ENCODE results near the gene TRIM65. TPM values are rescaled to one million over a fixed set of nuclear protein-coding genes. Genes with fewer than 3 reads are reported as not detected.

Gene TRIM65
- total and polyA plus RNA-seq, 2 of the 13 experiments (the other 11 are each of a cell fraction or from before 2014, with no cell fraction given) = 10.3 to 22.4 TPM

DNA sequence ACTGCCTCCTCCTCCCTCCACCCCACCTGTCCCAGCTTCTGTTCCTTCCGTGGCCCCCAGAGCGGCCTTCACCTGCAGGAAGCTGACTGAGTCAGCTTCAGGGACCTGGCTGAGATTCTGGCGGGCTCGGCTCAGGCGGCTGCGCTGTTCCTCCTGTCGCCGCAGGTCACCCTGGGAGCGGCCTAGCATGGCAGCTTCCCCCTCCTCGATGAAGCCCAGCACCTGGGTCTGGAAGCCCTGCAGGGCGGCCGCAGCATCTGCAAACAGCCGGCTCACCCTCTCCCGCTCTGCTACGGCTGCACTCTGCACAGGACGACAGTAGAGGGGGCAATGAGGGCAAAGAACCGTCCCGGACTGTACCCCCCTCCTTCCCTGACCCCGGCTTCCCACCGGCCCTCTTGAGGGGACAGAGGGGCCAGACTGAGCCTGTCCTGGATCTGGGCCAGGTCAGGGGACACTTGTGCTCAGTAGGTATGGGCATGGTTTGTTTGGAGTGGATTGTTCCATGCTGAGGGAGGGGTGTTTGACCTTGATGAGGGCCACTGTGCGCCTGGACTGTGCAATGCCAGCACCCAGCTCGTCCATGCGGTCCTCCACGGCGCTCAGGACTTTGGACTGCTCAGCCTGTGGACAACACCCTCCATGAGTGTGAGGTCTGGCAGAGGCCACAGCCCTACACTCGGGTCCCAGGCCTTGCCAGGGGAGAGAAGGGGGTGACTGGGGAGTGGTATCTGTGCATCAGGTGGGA, 20.4 kb downstream of the TRIM65 start (continued):
- 0 out of 2 replicates have a peak, but pooled peaks have one; percentile 86 for TF ChIP-seq ZFP36L2 (CRISPR knock-in tag; IDR thresholded peaks at IDR 0.05)
- TF ChIP-seq LBX2 (CRISPR knock-in tag; IDR thresholded peaks at IDR 0.05; ENCODE audit: borderline replicate concordance) = no peak
- peak; percentile 78 for TF ChIP-seq GATA4 (IDR thresholded peaks at IDR 0.05; ENCODE audit: borderline replicate concordance, low read depth)
- peak; percentile 98 for TF ChIP-seq MED1 (CRISPR knock-in tag; IDR thresholded peaks at IDR 0.05)
- peak; percentile 26 for TF ChIP-seq HES4 (CRISPR knock-in tag; IDR thresholded peaks at IDR 0.05; ENCODE audit: borderline replicate concordance)
- TF ChIP-seq ELF4 (CRISPR knock-in tag; IDR thresholded peaks at IDR 0.05; ENCODE audit: borderline replicate concordance) = peak; percentile 3; the same call in 1 of the 2 replicates
- TF ChIP-seq, protein P1, sequence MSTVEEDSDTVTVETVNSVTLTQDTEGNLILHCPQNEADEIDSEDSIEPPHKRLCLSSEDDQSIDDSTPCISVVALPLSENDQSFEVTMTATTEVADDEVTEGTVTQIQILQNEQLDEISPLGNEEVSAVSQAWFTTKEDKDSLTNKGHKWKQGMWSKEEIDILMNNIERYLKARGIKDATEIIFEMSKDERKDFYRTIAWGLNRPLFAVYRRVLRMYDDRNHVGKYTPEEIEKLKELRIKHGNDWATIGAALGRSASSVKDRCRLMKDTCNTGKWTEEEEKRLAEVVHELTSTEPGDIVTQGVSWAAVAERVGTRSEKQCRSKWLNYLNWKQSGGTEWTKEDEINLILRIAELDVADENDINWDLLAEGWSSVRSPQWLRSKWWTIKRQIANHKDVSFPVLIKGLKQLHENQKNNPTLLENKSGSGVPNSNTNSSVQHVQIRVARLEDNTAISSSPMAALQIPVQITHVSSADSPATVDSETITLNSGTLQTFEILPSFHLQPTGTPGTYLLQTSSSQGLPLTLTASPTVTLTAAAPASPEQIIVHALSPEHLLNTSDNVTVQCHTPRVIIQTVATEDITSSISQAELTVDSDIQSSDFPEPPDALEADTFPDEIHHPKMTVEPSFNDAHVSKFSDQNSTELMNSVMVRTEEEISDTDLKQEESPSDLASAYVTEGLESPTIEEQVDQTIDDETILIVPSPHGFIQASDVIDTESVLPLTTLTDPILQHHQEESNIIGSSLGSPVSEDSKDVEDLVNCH (CRISPR knock-in tag; IDR thresholded peaks at IDR 0.05) = peak; percentile 86; the same call in 1 of the 2 replicates
- peak; percentile 54 for TF ChIP-seq ZNF552 (CRISPR knock-in tag; IDR thresholded peaks at IDR 0.05; ENCODE audit: borderline replicate concordance)
- TF ChIP-seq MAFK (conservative IDR thresholded peaks at IDR 0.05 in 1 of 2, IDR thresholded peaks at IDR 0.05 in 1 of 2; ENCODE audit: low read length in 2 of 2) = no peak
- TF ChIP-seq THYN1 (CRISPR knock-in tag; IDR thresholded peaks at IDR 0.05; ENCODE audit: borderline replicate concordance, low read depth) = peak; percentile 80; the same call in 1 of the 2 replicates
- TF ChIP-seq ZNF446 (CRISPR knock-in tag; IDR thresholded peaks at IDR 0.05) = 0 out of 2 replicates have a peak, but pooled peaks have one; percentile 33
- TF ChIP-seq ZNF12 (CRISPR knock-in tag; IDR thresholded peaks at IDR 0.05) = peak; percentile 91
- peak; percentile 92 for TF ChIP-seq NR2C2 (CRISPR knock-in tag; IDR thresholded peaks at IDR 0.05; ENCODE audit: borderline replicate concordance)
- TF ChIP-seq FOXK2 (IDR thresholded peaks at IDR 0.05) = peak; percentile 92
- peak; percentile 96 for TF ChIP-seq ZNF556 (CRISPR knock-in tag; IDR thresholded peaks at IDR 0.05; ENCODE audit: borderline replicate concordance)
- peak; percentile 77; the same call in 1 of the 2 replicates for TF ChIP-seq RAD21 (CRISPR knock-in tag; IDR thresholded peaks at IDR 0.05)
- peak; percentile 97; the same call in 1 of the 2 replicates for TF ChIP-seq THAP8 (CRISPR knock-in tag; IDR thresholded peaks at IDR 0.05; ENCODE audit: borderline replicate concordance)
- no peak for TF ChIP-seq ZNF562 (CRISPR knock-in tag; IDR thresholded peaks at IDR 0.05; ENCODE audit: borderline replicate concordance)
- TF ChIP-seq ZNF691 (CRISPR knock-in tag; IDR thresholded peaks at IDR 0.05; ENCODE audit: borderline replicate concordance, low read depth) = peak; percentile 91; the same call in 1 of the 2 replicates
- TF ChIP-seq ZNF354B (CRISPR knock-in tag; IDR thresholded peaks at IDR 0.05) = peak; percentile 93; the same call in 1 of the 2 replicates
- 0 out of 2 replicates have a peak, but pooled peaks have one; percentile 6 for TF ChIP-seq RELA (CRISPR knock-in tag; IDR thresholded peaks at IDR 0.05)
- TF ChIP-seq, protein P2, sequence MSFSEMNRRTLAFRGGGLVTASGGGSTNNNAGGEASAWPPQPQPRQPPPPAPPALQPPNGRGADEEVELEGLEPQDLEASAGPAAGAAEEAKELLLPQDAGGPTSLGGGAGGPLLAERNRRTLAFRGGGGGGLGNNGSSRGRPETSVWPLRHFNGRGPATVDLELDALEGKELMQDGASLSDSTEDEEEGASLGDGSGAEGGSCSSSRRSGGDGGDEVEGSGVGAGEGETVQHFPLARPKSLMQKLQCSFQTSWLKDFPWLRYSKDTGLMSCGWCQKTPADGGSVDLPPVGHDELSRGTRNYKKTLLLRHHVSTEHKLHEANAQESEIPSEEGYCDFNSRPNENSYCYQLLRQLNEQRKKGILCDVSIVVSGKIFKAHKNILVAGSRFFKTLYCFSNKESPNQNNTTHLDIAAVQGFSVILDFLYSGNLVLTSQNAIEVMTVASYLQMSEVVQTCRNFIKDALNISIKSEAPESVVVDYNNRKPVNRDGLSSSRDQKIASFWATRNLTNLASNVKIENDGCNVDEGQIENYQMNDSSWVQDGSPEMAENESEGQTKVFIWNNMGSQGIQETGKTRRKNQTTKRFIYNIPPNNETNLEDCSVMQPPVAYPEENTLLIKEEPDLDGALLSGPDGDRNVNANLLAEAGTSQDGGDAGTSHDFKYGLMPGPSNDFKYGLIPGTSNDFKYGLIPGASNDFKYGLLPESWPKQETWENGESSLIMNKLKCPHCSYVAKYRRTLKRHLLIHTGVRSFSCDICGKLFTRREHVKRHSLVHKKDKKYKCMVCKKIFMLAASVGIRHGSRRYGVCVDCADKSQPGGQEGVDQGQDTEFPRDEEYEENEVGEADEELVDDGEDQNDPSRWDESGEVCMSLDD (CRISPR knock-in tag; IDR thresholded peaks at IDR 0.05; ENCODE audit: borderline replicate concordance) = peak; percentile 85; the same call in 1 of the 2 replicates

All from HepG2 (cell line).